Stimulated activated CD8-positive, alpha-beta memory T cell treated with anti-CD3 and anti-CD28 coated beads, Interleukin-15, amount 100 ng/mL, for 48 hours (primary cell): ENCODE results near the gene NF2.

Source experiments
- DNase-seq, 2 donors: peaks; one replicate each; pipeline ENCODE4 v3.0.0-alpha.2; 2020; ENCODE audit warnings: low read depth in 2 of 2

The NF2 gene

DNA sequence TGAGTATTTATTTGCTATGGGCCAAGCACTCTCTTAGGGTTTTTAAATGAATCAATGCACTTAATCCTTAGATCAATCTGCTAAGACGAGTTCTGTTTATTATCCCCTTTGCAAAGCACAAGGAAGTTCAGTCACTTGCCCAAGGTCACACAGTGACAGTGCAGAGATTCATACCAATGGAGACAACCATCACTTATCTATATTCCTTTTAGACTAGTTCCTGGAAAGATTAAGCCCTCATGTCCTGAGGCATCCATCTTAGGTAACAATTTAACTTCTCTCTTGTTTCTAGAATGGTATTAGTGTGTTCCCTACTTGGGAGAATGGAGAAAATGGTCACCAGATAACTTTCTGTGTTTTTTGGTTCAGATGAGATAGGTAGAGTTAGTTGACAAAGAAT, 28.3 kb downstream of the NF2 start:
- DNase-seq = no peak

DNA sequence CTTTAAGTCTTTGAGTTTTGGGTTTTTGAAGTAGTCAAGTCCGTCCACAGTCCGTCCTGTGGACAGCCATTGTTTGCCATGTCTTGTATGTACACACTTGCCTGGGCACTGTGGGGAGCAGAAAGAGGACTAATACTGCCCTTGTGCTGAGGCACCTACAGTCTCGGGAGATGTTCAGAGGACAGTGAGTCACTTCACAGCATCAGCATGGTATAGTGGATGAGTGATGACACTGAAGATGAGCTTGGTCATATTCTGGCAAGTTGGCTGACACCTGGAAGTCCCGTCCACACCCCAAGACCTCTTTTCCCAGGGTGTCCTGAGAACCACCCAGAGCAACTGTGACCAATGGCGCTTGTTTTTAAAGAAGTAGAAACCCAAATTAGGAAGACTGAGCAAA, 29.2 kb downstream of the NF2 start:
- DNase-seq = no peak

DNA sequence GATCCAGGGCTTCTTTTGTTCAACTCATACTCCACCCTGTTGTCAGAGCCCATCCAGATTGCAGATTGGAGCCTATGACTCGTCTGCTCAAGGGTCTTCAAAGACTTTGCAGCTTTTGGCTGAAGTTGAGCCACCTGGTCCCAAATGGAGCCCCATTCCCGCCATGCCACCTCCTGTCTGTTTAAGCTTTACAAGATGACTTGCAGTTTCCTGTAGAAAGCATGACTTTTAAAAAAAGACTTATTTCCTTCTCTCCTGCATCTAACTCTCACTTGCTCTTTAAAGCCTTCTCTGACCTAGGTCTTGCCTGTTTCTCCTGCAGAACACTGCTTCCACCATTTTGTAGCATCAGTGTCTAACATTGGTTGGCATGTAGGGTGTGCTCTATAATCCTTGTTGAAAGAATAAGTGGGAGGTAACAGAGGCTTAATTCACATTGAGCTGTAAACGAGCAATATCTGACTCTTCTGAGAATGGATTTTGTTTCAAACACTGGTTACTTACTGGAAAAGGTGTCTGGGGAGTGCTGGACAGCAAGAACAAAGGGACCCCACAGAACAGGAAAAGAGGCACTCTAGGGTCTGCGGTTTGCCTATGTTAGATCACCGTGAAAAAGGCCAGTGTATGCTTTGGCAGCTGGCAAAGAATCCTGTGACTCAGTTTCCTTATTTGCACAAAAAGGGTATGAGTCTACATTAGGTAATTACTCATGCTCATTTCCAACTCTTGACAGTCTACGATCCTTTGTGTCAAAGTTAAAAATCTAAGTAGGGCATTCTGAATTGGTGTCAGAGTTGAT, 30.3 kb downstream of the NF2 start:
- no peak for DNase-seq

DNA sequence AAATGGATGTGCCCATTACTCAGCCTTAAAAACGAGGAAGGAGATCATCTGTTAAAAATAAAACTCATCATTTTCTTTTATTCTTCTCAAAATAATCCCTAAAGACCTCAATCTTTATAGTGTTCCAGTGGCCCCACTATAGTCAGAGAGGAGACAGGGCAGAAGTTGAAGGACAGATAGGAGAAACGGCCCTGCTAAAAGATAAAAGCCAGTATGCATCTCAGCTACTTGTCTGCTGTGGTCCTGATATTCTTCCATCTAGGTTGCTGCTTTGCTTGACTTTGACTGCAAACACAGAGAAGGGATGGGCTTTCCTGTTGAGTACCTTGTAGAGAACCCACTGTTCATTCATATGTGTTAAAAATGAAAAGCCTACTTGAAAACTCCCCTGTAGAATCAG, 31.4 kb downstream of the NF2 start:
- no peak for DNase-seq

DNA sequence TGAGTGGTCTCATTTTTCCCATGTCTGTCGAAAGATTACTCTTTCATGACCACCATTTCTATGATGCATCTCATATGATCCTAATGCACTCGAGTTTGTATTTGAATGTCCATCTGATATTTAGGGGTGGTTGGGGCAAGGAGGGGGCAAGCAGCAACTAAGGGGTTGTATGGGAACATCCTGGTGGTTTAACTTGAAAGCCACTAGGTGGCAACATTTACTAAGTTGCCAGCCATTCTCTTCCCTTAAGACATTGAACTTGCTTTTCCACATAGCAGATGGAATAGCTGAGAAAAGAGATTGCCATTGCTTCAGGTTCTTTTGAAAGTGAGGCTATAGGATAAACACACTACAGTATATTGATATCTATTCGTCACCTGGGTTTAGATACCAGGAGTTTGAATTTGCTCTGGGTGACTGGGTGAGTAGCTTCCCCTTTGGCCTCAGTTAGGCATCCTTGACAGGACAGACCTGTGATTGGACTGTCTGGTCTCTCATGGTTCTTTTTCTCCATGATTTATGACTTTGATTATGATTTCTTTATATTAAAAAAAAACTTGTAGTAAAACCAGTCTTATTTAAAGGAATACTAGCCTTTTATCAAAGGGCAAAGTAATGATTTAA, 32.4 kb downstream of the NF2 start:
- DNase-seq = no peak

DNA sequence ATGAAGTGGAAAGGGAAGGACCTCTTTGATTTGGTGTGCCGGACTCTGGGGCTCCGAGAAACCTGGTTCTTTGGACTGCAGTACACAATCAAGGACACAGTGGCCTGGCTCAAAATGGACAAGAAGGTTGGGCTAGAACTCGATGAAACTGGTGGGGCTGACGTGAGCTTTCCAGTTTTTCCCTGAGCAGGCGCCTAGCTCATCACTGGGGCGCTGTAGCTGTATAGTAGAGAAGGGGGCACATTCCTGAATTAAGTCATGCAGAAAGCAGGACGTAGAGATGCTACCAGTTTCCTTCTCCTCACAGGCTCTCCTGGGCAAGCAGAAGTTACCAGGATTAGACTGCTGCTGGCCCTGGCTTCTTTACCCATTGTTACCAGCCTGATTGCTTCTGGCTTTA, 33.3 kb downstream of the NF2 start:
- no peak for DNase-seq

DNA sequence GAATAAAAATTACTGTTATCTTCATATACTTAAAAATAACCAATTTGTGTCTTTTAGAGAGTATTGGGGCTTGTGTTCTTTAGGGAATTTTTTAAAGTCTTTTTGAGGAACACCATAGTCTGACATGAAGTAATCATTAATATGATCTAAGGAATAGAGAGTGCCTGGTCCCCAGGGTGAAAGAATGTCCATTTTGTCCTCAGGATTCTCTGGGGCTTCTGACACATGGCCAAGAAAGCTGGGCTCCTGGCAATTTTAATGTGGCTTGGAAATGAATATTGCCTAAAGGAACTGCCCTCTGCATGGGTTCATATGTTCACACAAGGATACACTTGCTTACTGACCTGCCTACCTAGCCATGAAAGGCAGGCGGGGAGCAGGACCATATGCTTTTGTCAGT, 33.7 kb downstream of the NF2 start:
- no peak for DNase-seq

DNA sequence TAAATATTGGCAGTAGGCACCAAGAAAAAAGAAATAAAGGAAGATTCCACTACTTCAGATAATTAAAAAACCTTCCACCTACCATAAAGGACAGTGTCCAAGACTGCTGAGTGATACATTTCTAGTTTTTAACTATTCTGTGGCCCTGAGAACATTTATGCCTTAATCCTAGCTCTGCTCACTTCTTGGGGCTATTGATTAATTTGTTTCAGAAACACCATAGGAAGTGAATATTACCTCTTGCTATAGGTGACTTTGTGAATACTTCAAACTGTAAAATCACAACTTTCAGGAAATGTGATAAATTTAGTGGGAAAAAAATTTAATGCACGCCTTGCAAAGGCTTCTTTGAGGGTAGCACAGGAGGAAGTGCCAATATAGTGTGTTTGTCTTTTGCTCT, 35.2 kb downstream of the NF2 start:
- no peak for DNase-seq

DNA sequence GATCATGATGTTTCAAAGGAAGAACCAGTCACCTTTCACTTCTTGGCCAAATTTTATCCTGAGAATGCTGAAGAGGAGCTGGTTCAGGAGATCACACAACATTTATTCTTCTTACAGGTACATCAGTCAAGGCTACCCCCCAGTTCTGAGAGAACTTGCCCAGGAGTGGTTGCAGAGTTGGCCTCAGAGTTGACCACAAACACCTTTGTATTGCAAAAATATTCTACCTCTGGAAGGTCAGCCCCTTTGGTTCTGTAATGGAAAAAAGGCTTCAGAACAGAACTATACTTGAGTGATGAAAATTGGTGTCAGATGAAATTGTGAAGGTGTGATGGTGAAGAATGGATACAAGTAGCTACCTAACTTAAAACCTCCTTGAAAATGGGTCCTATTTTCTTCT, 35.7 kb downstream of the NF2 start:
- no peak for DNase-seq

DNA sequence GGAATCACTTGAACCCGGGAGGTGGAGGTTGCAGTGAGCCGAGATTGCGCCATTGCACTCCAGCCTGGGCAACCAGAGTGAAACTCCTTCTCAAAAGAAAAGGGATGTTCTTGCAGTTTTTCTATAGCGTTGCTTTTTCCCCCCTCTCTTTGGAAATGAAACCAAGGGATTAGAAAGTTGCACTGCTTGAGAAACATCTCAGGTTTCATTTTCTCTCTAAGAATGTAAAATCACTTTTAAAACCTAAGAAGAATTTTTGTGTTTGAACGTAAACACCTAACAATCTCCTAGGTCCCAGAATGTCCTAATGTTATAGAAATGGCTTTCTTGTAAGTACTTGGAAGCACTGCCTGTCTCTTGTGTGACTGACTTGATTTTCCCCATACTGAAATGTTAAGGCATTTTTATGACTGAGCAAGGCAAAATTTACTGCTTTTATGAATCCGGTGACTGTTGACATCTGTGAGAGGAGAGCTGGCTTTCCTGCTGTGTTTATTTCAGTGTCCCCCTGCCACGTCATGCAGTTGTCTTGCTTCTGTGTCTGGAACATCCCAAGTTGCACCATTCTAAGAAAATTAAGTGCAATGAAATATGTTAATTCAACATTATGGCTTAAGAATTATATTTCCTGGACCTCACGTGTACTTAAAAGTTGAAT, 37.7 kb downstream of the NF2 start:
- DNase-seq = no peak

DNA sequence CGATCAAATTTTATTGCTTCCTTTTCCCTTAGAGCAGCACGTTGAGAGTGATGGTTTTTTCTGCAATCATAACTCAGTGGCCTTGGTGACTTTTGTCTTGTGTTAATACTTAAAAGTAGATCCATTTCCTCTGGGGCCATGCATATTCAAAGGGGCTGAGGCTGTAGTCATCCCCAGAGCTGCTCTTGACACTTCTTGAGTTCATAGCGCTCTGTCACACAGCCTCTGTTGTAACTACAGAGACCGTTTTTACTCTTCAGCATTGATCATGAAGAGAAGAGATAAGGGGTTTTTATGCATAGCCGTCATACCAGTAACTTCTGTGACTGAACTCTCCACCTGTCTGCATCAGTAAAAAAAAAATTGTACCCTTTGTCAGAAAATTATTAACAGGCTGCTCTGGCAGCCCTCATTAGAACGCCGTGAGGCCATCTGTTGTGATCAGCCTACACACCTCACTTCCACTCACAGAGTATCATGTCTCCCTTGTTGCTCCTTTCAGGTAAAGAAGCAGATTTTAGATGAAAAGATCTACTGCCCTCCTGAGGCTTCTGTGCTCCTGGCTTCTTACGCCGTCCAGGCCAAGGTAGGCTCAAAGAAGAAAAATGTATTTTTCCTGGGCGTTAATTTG, 38.4 kb downstream of the NF2 start:
- DNase-seq = no peak

DNA sequence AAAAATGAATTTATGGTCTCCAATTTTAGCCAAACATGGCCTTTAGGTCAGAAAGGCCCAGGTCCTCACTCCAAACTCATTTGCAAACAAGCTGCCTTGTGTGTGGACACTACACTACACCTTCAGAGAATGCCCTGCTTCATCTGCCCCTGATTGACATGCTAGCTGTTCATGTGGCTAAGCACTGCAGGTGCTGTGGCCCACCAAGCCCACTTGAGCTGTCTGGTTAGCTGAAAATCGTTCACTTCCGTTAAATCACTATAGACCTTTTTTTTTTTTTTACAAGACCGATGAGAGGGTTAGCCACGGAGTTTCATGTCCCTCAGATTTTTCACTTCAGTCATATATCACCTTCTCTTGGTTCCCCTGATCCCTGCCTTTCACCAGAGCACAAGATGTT, 39.3 kb downstream of the NF2 start:
- DNase-seq = no peak

DNA sequence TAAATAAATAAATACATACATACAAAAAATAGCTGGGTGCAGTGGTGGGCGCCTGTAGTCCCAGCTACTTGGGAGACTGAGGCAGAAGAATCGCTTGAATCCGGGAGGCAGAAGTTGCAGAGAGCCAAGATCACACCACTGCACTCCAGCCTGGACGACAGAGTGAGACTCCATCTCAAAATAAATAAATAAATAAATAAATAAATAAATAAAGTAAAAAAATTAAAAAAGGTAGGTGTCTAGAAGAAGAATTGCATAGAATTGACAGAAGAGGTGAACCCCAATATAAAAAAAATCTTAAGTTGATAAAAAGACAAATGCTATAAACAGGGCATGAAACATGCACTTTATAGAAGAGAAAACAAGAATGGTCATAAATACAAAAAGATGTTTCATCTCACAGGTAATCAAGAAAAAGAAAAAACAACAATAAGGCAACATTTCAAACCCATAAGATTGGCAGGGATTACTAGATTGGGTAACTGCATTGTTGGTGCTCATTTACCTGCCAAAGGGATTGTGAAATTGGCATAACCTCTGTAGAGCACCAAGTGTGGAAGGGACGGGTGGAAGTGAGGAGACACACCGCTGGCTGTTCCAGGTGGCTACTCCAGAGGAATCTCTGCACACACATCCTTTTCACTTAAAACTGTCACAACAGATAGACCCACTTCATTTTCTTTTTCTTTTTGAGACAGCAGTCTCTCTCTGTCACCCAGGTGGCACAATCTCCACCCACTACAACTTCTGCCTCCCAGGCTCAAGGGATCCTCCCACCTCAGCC, 44.7 kb downstream of the NF2 start:
- DNase-seq = no peak

DNA sequence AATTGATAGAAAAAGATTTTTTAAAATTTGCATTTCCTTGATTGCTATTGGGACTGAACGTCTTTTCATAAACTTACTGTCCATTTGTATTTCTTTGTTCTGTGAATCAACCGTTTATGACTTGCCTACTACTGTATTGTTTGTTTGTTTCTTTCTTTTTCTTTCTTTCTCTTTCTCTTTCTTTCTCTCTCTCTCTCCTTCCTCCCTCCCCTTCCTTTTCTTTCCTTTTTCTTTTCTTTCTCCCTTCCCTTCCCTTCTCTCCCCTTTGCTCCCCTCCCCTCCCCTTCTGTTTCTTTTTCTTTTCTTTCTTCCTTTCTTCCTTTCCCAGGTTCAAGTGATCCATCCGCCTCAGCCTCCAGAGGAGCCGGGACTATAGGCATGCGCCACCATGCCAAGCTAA, 46.9 kb downstream of the NF2 start:
- DNase-seq = no peak

DNA sequence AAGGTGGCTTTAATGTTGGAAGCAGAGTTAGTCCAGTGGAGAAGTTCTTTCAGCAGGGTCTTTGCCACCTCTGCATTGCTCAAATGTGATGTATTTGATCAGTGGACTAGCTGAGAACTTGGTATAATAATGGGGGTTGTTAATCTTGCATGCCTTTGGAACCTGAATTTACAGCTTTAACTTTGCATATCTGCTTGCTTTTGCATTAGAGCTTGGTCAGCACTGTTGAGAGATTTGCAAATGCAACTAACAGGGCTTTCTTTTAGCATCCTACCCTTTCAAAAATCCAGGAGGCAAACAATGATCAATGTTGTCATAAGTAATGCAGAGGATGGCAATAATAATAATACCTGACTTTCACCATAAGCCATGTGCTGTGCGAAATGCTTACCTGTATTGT, 48.2 kb downstream of the NF2 start:
- no peak for DNase-seq

DNA sequence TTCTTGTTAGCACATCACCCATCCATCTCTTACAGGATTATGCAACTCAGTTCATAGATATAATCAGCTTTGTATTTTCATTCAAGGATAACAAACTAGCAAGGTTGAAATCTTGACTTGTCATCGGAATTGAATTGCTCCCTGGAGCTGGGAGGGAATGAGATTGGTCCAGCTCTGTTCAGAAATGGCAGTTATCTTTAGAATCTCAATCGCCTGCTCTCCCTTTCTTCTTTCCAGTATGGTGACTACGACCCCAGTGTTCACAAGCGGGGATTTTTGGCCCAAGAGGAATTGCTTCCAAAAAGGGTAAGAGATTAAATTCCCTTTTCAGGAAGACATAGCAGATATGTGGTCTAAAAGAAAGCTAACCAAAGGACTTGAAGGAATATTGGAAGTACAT, 51.0 kb downstream of the NF2 start:
- DNase-seq = no peak

DNA sequence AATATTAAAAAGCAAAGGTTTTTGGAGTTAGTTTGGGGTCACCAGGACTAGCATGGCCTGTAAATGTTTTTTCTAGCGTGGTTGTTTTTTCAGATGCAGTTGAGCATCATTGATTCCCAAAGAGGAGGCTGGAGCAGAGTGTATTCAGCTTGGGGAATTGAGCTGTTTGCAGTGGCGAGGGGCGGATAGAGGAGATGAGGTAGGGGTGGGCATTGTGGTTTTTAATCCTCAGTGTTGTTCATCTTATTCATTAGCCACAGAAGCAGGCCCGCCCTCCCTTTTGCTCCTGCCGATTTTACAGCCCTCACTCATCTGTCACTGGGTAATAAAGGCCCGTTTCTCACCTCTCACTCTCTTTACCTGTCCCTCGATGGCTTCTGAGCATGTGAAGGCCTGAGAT, 51.4 kb downstream of the NF2 start:
- DNase-seq = no peak

DNA sequence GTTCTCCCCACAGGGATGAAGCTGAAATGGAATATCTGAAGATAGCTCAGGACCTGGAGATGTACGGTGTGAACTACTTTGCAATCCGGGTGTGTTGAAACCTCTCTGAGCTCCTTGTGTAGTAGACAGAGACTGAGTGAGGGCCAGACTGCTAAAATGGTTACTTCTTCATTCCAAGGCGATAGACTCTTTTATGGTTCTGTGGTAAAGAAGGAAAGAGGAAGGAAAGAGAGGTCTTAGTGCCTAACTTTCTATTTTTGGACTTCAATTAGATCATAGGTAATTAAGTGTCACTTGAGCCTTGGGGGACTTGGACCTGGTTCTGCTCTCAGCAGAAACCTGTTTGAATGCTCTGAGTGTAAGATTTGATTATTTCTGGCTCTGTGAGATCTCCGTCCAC, 54.7 kb downstream of the NF2 start:
- no peak for DNase-seq

DNA sequence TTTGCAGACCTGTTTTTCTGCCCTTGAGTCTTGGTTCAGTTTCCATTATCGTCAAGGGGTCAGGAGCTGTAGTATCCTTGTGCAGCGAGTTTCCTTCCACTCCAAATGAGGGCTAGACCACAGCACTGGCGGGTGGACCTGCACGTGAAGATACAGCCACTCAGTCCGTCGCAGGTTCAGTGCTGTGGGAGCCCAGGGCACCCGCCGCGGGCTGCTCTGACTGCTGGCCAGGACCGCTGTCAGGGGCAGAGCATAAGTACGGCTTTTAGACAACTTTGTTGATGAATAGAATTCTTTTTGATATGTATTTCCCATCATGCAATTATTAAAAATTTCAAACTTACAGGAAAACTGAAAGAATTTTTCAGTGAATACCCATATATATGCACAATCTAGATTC, 56.6 kb downstream of the NF2 start:
- no peak for DNase-seq

DNA sequence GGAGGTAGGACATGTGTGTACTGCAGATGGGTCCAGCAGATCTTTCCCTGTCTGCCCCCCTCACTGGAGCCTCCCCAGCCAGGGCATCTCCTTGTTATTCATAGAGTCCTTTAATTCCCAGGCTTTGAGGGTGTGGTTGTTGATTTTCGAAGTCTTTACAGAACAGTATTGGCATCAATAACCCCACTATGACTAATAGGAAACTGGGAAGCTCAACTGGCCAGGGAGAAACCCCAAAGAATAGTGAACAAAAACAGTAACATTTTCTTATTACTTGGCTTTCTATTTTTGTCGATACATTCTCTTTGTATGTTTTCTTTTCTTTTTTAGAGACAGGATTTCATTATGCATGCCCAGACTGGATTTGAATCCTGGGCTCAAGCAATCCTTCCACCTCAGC, 57.9 kb downstream of the NF2 start:
- no peak for DNase-seq

DNA sequence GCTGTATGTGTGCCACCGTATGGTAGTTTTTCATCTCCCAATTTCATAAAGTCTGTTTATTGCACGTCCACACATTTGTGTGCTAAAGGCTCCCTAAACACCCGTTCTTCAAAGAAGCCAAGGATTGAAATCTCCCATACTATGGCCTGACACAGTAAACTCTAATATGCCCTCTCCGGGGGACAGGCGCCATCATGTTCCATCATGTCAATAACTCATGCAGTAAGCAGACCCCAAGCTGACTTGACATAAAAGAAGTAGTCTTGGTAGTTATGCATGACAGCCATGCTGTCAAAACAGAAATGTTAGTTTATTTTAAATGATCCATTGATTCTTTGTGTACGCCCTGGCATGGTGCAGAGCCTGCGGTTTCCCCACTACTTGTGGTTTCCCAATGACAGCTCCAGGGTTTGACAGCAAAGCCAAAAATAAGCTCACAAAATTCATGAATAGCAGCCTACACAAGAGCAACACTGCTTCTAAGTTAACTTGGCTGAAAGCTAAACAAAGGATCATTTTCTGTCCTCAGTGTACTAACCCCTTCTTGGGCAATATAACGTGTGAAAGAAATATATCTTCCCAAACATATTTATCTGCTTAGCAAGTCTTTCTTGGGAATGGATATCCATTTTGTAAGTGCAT, 59.9 kb downstream of the NF2 start:
- no peak for DNase-seq

DNA sequence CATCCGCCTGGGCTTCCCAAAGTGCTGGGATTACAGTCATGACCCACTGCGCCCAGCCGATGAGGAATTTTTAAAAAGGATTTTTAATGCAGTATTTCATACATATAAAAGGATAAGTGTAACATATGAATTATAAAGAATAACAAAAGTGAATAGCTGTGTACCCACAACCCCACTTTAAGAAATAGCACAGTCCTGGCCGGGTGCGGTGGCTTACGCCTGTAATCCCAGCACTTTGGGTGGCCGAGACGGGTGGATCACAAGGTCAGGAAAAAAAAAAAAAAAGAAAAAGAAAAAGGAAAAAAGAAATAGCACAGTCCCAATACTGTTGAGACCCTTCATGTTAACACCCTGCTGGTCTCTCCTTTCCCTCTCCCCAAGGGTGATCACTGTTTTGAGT, 62.1 kb downstream of the NF2 start:
- DNase-seq = no peak
